Stimulated activated CD4-positive, alpha-beta T cell treated with anti-CD3 and anti-CD28 coated beads, Interleukin-15, amount 100 ng/mL, for 24 hours (primary cell): ENCODE data around the gene PANX1.

ENCODE experiments used
- DNase-seq: peaks from one replicate; pipeline ENCODE4 v3.0.0-alpha.2; 2020

Gene PANX1

GRCh38 chr11:94129512-94130297 is 1.1 kb downstream of the PANX1 start:
- peak; percentile 31 for DNase-seq

DNA sequence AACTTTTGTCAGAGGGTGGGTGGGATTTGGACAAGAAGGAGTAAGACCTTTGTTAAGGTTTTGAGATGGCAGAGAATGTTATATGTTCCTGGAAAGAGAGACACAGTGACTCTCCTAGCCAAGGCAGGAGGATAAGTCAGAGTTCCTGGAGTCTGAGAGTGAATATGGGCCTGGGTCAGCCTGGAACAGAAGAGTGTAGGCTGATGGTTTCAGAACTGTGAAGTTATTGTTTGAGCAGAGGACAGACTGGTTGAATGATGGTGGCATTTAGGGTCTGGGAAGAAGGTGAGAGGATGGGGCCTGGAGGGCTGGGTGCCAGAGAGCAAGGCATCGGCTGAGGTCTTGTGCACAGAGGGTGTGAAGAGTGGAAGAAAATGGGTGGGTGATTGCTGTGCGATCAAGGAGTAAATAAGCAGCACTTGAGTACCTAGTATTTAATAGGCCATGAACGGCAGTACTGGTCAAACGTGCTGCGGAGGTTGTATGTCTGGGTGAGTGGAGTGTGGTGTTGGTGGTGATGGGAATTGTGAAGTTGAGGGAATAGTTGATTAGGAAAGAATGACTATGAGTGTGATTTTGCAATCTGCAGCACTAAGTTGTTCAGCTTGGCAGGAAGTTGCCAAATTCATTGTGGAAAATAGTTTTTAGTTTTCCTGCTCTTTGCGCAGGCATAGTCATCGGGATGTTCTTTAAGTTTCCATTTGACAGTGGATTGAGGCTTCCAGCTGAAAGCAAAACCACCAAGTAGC is 1.8 kb downstream of the PANX1 start:
- DNase-seq = no peak

GRCh38 chr11:94131047-94131717 is 2.5 kb downstream of the PANX1 start:
- DNase-seq = no peak

- DNase-seq = no peak
Measured at GRCh38 chr11:94131718-94132115, 3.1 kb downstream of the PANX1 start.

GRCh38 chr11:94132152-94132558 is 3.5 kb downstream of the PANX1 start:
- DNase-seq = peak; percentile 15

DNA sequence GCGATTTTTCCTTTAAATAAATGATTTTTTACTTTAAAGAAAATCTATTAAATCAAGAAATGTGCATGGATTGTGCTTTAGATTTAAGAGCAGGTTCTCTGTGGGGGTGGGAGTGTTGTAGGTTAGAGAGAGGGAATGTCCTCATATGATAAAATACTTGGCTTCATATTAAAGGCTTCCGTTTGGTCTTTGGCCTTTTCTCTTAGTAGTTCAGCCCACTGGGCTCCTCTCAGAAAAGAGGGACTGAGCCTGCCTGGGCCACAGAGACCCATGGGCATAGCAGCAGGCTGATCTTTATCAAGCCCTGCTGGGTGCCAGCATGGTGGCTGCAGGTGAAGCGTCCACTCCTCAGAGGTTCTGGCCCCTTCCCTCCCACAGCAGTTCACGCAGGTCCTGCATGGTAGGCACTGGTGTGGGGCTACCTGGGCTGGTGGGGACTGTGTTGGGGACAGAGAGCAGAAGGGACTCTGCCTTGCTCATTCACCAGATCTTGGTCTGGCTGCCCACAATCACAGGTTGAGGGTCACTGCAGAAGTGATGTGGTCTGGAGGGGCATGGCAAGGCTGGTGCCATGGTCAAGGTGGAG is 4.3 kb downstream of the PANX1 start:
- no peak for DNase-seq

- DNase-seq = no peak
Measured at GRCh38 chr11:94133752-94134151, 5.1 kb downstream of the PANX1 start.

GRCh38 chr11:94134651-94135512 is 6.2 kb downstream of the PANX1 start:
- peak; percentile 62 for DNase-seq

- DNase-seq = no peak
Measured at GRCh38 chr11:94139416-94139815, 10.8 kb downstream of the PANX1 start.

DNA sequence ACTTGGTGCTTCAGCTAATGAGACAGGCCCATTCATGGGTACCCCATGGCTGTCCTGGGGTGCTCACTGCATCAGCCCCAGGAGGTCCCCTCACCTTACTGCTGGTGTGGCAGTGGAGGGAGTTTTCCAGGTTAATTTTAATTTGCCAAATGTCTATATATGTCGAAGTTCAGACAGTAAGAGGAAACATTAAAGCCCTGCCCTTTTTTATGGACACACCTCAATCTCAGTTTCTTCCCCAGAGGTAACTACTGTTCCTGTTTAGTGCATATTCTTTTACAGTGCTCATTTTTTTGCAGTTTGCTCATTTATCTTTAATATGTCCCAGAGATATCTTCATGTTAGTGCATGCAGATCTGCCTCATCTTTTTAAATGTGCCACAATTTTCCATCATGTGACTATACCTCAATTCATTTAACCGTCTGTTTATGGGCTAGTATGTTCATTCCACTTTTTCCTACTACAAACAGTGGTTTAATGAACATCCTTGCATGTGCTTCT is 11.6 kb downstream of the PANX1 start:
- no peak for DNase-seq

DNA sequence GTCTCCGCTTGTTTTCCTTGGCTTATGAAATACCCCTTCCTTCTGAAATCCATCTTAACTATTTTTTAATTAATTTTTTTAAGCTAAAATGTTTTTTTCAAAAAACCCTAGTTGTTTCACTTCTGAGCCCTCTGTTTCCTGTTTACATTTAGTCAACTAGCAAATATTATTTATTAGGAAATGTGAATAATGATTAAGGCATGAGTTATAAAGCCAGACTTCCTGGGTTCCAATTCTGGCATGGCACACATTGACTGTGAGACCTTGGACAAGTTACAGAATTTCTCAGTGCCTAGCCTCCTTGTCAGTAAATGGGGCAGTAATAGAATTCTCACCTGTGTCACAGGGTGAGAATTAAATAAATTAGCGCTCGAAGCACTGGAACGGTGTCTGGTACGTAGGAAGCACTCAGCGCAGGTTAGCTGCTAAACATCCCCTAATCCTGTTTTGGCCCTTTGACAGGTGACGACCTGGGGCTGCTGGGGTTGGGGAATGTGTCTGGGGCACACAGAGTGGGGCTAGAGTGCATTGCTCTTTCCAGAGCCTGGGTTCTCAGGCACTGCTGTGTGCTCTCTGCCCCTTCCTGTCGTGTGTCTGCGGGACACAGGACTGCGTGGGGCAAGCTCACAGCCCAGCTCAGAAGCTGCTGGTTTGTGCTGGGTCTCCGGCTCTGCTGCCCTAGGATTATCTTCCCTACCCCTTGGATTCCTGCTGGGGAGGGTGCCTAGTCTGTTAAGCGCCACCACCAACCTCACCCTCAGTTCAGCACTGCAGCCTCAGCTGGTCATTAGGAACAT is 13.1 kb downstream of the PANX1 start:
- no peak for DNase-seq

DNA sequence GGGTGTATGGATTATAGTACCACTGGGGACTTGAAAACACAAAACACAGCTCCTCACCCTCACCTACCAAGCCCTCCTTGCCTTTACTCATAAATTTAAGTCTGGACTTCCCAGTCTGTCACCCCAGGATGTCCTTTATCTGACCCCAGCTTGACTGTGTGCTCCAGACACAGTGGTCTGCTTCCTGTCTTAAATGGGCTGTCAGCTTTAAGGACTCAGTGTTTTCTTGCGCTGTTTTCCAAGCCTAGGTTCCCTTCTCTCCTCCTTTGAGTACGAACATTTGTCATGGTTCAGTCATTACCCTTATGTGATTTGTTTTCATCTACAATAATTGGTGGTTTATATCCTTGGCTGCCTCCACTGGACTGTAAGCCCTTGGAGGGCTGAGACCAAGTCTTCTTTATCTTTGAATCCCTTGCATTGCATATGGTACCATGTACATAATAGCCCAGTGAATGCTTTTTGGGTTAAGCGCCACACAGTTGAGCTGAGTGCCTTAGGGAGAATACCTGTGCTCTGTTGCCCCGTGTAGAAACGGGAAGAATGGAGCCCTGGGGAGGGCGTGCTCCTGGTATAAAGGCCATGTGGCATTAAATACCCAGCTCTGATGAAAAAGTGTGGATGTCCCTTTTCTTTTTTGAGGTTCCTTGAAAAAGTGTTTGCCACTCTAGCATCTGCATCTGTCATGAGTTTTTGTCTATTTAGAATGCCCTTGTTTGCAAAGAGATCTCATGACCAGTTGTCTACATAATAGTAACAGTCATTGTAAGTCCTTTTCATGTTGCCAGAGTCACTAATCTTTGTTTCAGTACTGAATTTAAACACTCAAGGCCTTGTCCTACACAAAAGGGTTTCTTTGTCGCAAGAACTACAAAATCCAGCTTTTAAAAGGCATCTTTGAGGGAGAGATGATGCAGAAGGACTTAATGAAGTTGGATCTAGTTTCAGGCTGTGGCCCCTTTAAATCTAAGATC is 14.0 kb downstream of the PANX1 start:
- DNase-seq = no peak

- DNase-seq = no peak
Measured at GRCh38 chr11:94144216-94144615, 15.6 kb downstream of the PANX1 start.

GRCh38 chr11:94144664-94145063 is 16.0 kb downstream of the PANX1 start:
- DNase-seq = no peak

DNA sequence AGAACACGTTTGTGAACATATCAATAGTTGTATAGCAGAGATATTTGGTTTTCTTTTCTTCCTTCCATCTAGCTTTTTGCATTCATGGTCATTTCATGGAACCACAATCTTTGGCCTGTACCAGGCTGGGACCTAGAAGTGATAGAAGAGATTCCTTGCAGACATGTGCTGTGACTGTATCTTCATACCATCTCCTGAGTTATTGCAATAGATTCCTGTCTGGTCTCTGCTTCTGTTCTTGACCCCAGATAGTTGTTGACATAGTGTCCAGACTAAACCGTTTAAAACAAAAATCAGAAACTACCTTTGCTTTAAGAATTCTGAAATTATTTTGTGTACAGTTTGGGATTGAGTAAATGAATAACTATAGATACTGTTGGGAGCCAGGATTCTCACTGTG is 16.8 kb downstream of the PANX1 start:
- no peak for DNase-seq

GRCh38 chr11:94145916-94146315 is 17.3 kb downstream of the PANX1 start:
- DNase-seq = no peak

- DNase-seq = peak; percentile 57
Measured at GRCh38 chr11:94147433-94147845, 18.8 kb downstream of the PANX1 start.

DNA sequence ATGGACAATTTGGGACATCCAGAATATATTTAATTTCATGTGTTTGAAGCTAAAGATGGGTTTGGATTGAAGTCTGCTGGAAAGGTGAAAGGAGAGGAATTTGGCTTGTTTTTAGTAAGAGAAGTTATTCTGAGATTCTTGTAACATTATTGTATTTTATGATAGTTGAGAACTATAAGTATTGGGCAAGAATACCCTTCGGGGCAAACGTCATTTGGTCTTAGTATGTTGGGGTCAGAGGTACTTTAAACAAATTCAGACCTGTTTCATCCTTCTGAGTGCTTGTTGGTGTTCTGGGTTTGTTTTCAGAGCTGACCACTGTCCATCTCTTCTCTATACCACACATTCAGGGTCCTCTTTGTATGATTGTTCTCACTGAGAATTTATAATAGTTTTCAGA is 19.5 kb downstream of the PANX1 start:
- DNase-seq = no peak

DNA sequence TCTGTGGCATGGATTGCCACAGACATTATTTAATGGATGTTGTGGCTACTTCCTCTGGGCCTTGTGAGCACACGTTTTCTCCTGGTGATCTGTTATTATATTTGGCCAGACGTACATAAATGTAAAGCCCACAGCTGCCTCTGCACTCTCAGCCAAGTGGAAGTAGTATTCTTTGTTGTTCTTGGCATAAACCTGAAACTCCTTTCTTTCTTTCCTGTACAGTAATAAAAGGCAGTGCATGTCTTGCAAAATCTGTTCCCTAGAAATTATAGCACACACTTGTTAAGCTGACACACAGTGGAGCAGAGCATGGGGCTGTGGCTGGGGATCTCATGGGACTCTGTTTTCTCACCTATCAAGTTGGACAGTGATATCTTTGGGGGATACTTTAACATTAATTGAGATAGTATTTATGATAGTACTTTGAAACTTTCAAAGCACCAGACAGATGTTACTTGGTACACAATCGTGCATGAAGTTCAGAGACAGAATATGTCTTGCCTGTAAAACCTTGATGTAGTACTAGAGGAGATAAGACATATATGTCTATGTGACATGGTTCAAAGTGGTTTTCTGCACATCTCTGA is 20.9 kb downstream of the PANX1 start:
- DNase-seq = no peak

GRCh38 chr11:94150056-94150455 is 21.4 kb downstream of the PANX1 start:
- DNase-seq = no peak
